Umbilical cord (tissue), 2 donors: ENCODE data around the gene PREX1. TPM values are rescaled to one million over a fixed set of nuclear protein-coding genes. Genes with fewer than 3 reads are reported as not detected.
A peak's percentile ranks its signal among the peaks of the same experiment; 100 is the strongest.

Experiments used
- DNase-seq: peaks from one replicate; pipeline ENCODE4 v3.0.0-alpha.2; 2015; ENCODE audit warnings: low spot score
- total RNA-seq: library from RNA; depleted of rRNA; stranded (reverse); fragments of >200 nt; gene quantifications from one replicate; pipeline ENCODE4 v1.2.3, GENCODE V29; 2014; ENCODE audit warnings: low replicate concordance; ENCODE audit not compliant: insufficient read depth

PREX1 gene
- total RNA-seq, 1 donor from 2014 or later, result 6.5 TPM

DNA sequence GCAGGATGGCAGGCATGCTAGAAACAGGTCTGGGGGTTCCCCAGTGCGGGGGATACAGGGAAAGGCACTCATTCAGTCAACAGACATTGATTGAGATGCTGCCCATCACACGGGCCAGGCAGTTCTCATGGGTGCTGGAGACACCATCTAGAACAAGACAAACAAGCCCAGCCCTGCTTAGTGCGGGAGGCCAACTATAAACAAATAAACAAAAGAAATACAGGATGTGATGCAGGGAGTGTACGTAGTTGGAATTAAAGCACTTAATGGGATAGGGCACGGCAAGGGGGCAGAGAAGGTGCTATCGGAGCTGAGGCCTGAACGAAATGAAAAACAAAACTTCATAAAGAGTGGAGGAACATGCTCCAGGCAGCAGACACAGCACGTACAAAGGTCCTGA is 169.3 kb downstream of the PREX1 start:
- DNase-seq, result no peak

DNA sequence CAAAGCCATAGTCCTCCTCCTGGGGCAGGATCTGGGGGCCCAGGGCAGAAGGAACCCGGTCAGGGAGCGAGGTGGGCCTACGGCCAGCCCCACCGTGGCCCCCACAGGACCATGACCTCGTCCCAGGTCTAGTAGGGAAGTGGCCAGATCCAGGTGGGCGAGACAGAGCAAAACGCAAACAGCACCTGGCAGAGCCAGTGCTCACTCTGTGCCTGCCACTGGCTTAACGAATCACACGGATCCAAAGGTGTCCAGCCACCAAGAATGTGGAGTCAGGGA is 169.7 kb downstream of the PREX1 start:
- no peak for DNase-seq

- DNase-seq, result peak; percentile 80
Observed at GRCh38 chr20:48657426-48658197, 170.2 kb downstream of the PREX1 start.

GRCh38 chr20:48656661-48657211 is 171.1 kb downstream of the PREX1 start:
- no peak for DNase-seq

DNA sequence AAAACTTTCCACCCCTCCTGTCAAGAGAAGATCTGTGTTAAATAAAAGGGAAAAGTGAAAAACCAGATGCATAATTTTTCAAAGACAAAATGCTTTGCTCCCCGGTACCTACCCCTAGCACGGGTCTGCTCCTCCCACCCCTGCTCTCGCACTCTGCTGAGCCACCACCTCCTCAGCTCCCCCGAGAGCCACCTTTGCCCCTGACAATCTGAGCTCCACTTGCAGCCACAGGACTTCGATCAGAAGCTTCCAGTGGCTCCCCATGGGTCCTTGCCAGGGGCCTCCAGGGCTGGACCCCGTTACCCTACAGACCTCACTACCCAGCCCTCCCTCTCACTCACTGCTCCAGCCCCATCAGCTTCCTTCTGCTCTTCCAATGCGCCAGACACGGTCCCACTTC is 171.7 kb downstream of the PREX1 start:
- DNase-seq, result no peak

GRCh38 chr20:48653706-48654051 is 174.1 kb downstream of the PREX1 start:
- DNase-seq, result no peak

DNA sequence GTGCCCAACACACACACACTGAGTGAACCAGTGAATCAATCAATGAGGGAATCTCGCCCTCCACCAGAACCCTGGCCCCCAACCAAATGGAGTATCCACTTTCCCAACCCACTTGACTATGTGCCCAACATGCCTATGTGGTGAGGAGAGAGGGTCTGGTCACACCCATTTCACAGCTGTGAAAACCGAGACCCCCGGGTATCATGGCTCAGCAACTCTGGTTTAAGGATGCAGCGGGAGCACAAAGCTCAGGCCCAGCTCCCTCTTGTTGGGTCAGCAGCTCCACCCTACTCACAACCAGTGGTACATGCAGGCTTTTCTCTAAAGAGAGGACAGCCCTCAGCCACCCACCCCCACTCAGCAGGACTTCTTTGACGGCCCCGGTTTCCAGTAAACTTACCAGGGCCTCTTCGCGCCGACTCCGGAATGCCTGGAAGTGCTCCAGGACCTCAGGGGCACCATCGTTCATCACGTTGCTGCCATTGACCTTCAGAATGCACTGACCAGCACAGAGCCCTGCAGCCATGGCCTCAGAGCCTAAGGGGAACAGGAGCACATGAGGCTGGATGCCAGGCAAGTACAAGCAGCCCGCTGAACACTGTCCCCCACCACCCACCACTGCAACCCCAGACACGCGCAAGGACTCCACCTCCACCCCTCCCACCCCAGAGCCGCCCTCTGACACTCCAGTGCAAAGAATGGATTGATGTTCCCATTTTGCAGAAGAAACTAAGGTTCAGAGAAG is 174.7 kb downstream of the PREX1 start:
- DNase-seq, result no peak

GRCh38 chr20:48651960-48652359 is 175.8 kb downstream of the PREX1 start:
- no peak for DNase-seq

DNA sequence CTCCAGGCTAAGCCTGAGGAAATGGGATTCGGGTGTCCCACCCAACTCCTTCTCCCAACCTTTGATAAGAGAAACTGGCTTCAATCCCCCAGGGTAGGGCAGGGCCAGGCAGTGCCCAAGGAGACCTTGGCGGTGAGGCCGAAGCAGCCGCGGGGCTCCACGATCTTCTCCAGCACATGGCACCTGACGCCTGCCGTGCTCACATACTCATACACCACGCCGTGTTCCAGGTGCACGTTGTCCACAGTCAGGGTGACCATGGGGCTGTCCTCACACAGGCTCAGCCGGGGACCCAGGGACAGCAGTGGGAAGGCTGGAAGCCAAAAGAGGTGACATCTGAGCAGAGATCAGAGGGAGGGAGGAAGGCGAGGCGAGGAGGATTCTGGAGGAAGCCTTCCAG is 176.5 kb downstream of the PREX1 start:
- DNase-seq, result no peak

DNA sequence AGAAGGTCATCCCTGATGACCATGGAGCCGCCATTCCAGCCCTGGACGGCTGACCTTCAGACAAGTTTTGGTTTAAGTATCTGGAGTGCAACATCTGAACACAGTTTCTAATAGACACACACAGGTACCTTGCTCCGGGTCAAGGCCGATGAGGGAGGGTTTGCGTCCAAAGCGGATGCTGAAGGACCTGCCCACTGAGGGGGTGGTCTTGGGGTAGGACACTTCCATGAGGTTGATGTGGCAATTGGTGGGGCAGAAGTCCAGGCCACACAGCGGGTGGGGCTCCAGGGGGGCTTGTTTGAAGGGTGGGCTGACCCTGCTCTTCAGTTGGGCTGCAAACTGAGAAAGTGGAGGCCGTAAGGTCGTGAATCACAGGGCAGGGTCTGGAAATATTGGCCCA is 177.9 kb downstream of the PREX1 start:
- no peak for DNase-seq

DNA sequence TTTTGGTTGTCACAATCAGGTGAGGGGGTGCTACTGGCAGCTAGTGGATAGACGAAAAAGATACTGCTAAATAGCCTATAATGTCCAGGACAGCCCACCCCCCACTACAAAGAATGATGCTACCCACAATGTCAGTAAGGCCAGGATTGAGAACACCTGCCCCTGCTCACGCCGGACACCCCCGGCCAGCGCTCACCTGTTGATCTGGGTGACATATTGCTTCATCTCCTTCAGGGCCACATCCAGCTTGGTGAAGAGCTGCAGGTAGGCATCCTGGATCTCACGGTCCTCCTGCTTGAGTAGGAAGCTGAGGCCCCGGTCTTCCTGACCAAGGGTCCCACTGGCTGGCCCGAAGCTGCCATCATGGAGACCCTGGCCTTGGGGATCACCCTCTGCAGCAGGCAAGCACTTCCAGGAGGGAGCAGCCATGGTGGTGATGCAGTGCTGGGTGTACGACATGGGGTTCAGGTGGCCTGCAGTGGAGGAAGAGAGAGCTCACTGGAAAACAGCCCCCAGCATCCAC is 178.6 kb downstream of the PREX1 start:
- no peak for DNase-seq

GRCh38 chr20:48648482-48649051 is 179.2 kb downstream of the PREX1 start:
- DNase-seq, result no peak

DNA sequence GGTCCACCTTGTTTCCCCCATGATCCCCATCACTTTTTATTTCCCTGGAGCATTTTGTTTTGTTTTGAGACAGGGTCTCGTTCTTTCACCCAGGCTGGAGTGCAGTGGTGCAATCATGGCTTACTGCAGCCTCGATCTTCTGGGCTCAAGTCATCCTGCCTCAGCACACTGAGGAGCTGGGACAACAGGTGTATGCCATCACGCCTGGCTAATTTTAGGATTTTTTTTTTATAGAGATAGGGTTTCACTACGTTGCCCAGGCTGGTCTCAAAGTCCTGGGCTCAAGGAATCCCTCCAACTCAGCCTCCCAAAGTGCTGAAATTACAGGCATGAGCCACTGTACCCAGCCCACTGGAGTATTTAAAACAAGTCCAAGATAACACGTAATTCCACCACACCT is 179.9 kb downstream of the PREX1 start:
- no peak for DNase-seq

DNA sequence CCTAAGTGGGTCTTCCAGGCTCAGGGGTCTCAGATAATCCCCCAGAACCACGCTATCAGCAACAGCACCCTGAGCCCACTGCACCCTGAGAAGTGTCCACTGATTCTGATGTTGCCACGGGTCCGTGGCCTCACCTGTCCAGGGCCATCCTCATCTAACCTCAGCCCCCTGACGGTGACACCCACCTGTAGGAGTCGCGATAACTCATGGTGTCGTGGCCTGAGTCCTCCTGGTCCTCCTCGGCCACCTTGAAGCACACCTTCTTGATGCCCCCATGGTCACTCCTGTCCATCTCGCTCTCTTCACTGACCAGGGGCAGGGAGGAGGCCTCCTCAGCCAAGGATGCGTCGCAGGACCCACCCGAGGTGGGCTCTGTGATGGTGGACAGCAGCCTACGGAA is 182.1 kb downstream of the PREX1 start:
- no peak for DNase-seq

DNA sequence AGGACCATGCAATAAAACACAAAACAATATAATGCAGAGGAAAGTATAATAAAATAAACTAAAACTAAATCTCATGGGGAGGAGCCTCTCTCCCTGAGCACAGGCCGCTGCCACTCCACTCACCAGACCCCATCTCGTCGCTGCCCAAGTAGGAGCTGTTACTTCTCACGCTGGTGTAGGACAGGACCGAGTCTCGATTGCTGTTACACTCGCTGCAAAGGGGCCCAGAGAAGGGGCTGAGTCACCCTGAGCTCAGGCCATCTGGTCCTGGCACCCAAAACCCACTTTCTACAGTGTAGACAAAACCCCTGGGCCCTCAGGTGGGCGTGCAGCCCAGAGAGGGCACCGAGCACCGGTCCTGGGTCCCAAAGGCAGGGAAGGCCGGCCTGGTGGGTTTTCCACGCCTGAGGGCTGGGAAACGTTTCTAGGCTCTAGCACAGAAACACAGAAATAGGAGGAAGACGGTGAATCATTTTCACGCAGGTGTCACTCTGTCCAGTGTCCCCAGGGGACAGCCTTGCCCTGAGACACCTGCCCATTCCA is 183.4 kb downstream of the PREX1 start:
- no peak for DNase-seq

GRCh38 chr20:48642105-48642880 is 185.5 kb downstream of the PREX1 start:
- no peak for DNase-seq

DNA sequence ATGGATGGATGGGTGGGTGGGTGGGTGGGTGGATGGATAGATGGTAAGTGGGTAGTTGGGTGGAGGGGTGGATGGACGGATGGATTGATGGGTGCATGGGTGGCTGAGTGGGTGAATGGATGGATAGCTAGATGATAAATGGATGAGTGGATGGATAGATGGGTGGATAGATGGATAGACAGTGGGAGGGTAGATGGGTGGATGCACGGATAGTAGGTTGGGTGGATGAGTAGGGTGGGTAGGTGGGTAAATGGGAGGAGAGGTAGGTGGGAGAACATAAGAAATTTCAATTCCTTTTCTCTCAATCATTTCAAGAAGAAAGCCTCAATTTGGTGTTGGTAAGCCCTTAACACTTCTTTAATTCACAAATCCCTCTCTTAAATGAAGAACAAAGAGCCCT is 186.9 kb downstream of the PREX1 start:
- no peak for DNase-seq

- no peak for DNase-seq
Observed at GRCh38 chr20:48639899-48640298, 187.9 kb downstream of the PREX1 start.

DNA sequence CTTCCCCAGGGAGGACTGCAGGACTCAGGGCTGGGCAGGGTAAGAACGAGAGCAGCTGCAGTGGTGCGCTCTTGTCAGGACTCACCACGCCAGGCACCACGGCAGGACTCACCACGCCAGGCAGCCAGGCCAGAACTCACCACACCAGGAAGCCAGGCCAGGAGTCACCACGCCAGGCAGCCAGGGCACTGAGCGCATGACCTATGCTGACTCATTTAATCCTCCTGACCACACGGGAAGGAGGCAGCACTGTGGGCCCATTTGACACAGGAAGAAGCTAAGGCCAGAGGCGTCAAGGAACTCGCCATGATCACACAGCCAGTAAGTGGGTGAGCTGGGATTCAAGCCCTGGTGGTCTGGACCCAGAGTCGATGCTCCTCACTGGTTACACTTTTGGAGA is 189.3 kb downstream of the PREX1 start:
- no peak for DNase-seq

DNA sequence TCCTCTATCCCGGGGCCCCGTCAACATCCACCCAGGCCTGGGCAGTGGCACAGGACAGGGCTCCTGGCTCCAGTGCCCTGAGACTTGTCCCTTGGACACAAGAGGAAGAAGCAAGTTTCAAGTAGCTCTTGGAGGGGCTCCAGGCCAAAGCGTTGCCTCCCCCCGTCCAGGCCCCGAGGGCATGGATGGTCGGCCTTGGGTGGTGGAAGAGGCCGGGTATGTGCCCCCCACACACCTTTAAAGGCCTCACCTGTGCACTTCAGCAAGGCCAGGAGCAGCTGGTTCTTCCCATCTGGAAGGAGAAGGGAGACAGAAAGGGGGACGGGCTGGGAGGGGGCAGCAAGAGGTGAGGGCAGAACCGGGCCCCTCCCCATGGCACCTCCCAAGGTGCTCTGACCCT is 190.3 kb downstream of the PREX1 start:
- no peak for DNase-seq

GRCh38 chr20:48636301-48636700 is 191.5 kb downstream of the PREX1 start:
- no peak for DNase-seq
